ENCODE data around the gene NDUFB7.

DNA sequence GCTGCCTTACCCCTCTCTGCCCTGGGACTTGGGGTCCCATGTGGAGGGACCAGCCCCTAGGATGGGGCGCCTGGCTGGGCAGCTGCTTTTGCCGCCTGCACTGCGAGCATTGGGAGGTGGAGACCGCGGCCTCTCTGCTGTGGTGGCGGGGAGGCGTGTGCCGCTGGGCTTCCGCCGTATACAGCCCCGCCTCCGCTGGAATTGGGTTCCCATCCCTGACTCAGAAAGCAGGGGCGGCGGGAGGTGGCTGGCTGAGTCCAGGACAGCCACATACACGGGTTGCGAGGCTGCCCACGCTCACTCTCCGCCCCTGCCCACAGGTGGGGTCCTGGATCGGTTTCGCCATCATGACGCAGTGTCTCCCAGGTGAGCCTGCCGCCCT is 6.6 kb downstream of the NDUFB7 start:
- no peak for TF ChIP-seq EZH2 (IDR thresholded peaks at IDR 0.05; ENCODE audit: low read depth, unreplicated experiment)
- no peak for TF ChIP-seq POLR2AphosphoS5 (IDR thresholded peaks at IDR 0.05; ENCODE audit: low read depth)
- no peak for TF ChIP-seq EZH2phosphoT487 (IDR thresholded peaks at IDR 0.05; ENCODE audit: unreplicated experiment)
- TF ChIP-seq, protein P1, sequence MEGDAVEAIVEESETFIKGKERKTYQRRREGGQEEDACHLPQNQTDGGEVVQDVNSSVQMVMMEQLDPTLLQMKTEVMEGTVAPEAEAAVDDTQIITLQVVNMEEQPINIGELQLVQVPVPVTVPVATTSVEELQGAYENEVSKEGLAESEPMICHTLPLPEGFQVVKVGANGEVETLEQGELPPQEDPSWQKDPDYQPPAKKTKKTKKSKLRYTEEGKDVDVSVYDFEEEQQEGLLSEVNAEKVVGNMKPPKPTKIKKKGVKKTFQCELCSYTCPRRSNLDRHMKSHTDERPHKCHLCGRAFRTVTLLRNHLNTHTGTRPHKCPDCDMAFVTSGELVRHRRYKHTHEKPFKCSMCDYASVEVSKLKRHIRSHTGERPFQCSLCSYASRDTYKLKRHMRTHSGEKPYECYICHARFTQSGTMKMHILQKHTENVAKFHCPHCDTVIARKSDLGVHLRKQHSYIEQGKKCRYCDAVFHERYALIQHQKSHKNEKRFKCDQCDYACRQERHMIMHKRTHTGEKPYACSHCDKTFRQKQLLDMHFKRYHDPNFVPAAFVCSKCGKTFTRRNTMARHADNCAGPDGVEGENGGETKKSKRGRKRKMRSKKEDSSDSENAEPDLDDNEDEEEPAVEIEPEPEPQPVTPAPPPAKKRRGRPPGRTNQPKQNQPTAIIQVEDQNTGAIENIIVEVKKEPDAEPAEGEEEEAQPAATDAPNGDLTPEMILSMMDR (conservative IDR thresholded peaks at IDR 0.05; ENCODE audit: low read depth in 2 of 2), result no peak
- TF ChIP-seq, protein P2, sequence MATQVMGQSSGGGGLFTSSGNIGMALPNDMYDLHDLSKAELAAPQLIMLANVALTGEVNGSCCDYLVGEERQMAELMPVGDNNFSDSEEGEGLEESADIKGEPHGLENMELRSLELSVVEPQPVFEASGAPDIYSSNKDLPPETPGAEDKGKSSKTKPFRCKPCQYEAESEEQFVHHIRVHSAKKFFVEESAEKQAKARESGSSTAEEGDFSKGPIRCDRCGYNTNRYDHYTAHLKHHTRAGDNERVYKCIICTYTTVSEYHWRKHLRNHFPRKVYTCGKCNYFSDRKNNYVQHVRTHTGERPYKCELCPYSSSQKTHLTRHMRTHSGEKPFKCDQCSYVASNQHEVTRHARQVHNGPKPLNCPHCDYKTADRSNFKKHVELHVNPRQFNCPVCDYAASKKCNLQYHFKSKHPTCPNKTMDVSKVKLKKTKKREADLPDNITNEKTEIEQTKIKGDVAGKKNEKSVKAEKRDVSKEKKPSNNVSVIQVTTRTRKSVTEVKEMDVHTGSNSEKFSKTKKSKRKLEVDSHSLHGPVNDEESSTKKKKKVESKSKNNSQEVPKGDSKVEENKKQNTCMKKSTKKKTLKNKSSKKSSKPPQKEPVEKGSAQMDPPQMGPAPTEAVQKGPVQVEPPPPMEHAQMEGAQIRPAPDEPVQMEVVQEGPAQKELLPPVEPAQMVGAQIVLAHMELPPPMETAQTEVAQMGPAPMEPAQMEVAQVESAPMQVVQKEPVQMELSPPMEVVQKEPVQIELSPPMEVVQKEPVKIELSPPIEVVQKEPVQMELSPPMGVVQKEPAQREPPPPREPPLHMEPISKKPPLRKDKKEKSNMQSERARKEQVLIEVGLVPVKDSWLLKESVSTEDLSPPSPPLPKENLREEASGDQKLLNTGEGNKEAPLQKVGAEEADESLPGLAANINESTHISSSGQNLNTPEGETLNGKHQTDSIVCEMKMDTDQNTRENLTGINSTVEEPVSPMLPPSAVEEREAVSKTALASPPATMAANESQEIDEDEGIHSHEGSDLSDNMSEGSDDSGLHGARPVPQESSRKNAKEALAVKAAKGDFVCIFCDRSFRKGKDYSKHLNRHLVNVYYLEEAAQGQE (IDR thresholded peaks at IDR 0.05; ENCODE audit: unreplicated experiment), result no peak
- no peak for TF ChIP-seq CREB1 (CRISPR knock-in tag; IDR thresholded peaks at IDR 0.05; ENCODE audit: low read depth)
- no peak for TF ChIP-seq ZNF114 (CRISPR knock-in tag; IDR thresholded peaks at IDR 0.05)
- no peak for TF ChIP-seq STAT1 (IDR thresholded peaks at IDR 0.05; ENCODE audit: unreplicated experiment)
- TF ChIP-seq JUNB (IDR thresholded peaks at IDR 0.05; ENCODE audit: unreplicated experiment), result no peak

Measured in GM23338 (cell line).